ENCODE data around the gene MVP.
"Not testable (repeated sequence)": the region's sequence is repeated elsewhere in the genome, so short reads cannot be mapped to it uniquely, and the experiment has no call there.

The MVP gene

GRCh38 chr16:29820271-29820701 lies at the start of gene MVP:
TSS of gene MVP (plus strand) at chr16:29820462. CDS start at chr16:29830550, 10,088 bp downstream.
- TF ChIP-seq POLR2A (IDR thresholded peaks at IDR 0.05; ENCODE audit: low read length) = no peak
- peak in 1 of 2 experiments; percentile 48 for DNase-seq

- not testable (repeated sequence) for DNase-seq
Observed at GRCh38 chr16:29772330-29772729, 47.9 kb upstream of the MVP start.

- TF ChIP-seq GATA1 (IDR thresholded peaks at IDR 0.05; ENCODE audit: low read depth, low read length) (no peak), POLR2A (IDR thresholded peaks at IDR 0.05; ENCODE audit: low read length) (no peak)
- no peak for DNase-seq
Observed at GRCh38 chr16:29774730-29775129, 45.5 kb upstream of the MVP start.

GRCh38 chr16:29775742-29776408 lies 44.4 kb upstream of the MVP start:
- no peak for TF ChIP-seq POLR2A (IDR thresholded peaks at IDR 0.05; ENCODE audit: low read length)
- no peak for TF ChIP-seq GATA1 (IDR thresholded peaks at IDR 0.05; ENCODE audit: low read depth, low read length)
- no peak for DNase-seq

GRCh38 chr16:29777576-29778350 lies 42.5 kb upstream of the MVP start, which contains the start of gene ZG16:
TSS of gene ZG16 (plus strand) at chr16:29778256. CDS start at chr16:29779267, 1,011 bp downstream.
- no peak for DNase-seq
- TF ChIP-seq GATA1 (IDR thresholded peaks at IDR 0.05; ENCODE audit: low read depth, low read length) = no peak
- no peak for TF ChIP-seq POLR2A (IDR thresholded peaks at IDR 0.05; ENCODE audit: low read length)

GRCh38 chr16:29779474-29779873 lies 40.8 kb upstream of the MVP start:
- no peak for DNase-seq
- TF ChIP-seq POLR2A (IDR thresholded peaks at IDR 0.05; ENCODE audit: low read length) (no peak), GATA1 (IDR thresholded peaks at IDR 0.05; ENCODE audit: low read depth, low read length) (no peak)

- not testable (repeated sequence) for DNase-seq
Observed at GRCh38 chr16:29783094-29783953, 36.9 kb upstream of the MVP start.

GRCh38 chr16:29784157-29784556 lies 36.1 kb upstream of the MVP start:
- DNase-seq = no peak
- no peak for TF ChIP-seq POLR2A (IDR thresholded peaks at IDR 0.05; ENCODE audit: low read length)
- TF ChIP-seq GATA1 (IDR thresholded peaks at IDR 0.05; ENCODE audit: low read depth, low read length) = no peak

- peak; percentile 65 to 73 for DNase-seq
- no peak for TF ChIP-seq GATA1 (IDR thresholded peaks at IDR 0.05; ENCODE audit: low read depth, low read length)
- TF ChIP-seq POLR2A (IDR thresholded peaks at IDR 0.05; ENCODE audit: low read length) = no peak
Observed at GRCh38 chr16:29784901-29785500, 35.3 kb upstream of the MVP start.

- DNase-seq = not testable (repeated sequence)
Observed at GRCh38 chr16:29787155-29787554, 33.1 kb upstream of the MVP start.

GRCh38 chr16:29789775-29790182 lies 30.5 kb upstream of the MVP start:
- DNase-seq = no peak
- TF ChIP-seq GATA1 (IDR thresholded peaks at IDR 0.05; ENCODE audit: low read depth, low read length) (no peak), POLR2A (IDR thresholded peaks at IDR 0.05; ENCODE audit: low read length) (no peak)

GRCh38 chr16:29790183-29790948 lies 29.9 kb upstream of the MVP start, which contains the start of gene KIF22:
TSS of gene KIF22 (plus strand) at chr16:29790751. CDS start at chr16:29790760, 9 bp downstream.
- DNase-seq = peak; percentile 99 to 100
- TF ChIP-seq POLR2A (IDR thresholded peaks at IDR 0.05; ENCODE audit: low read length) (peak; percentile 94), GATA1 (IDR thresholded peaks at IDR 0.05; ENCODE audit: low read depth, low read length) (no peak)
